HEK293T (cell line): Measurements from ENCODE around the gene SYTL1.

Source experiments
- ELF4 ChIP-seq: fragments of 450-650 bp; IDR thresholded peaks from 2 replicates; pipeline ENCODE4 v1.6.1; 2017; ENCODE audit warnings: antibody characterized with exemption
- PKNOX1 ChIP-seq: fragments of 450-650 bp; IDR thresholded peaks from 2 replicates; pipeline ENCODE4 v1.6.1; 2016
- SP1 ChIP-seq: fragments of 450-650 bp; IDR thresholded peaks from 2 replicates; pipeline ENCODE4 v1.6.1; 2017
- ZNF384 ChIP-seq: fragments of 450-650 bp; IDR thresholded peaks from 2 replicates; pipeline ENCODE4 v1.6.1; 2016

- no peak for TF ChIP-seq PKNOX1
- TF ChIP-seq SP1 = no peak
- TF ChIP-seq ELF4 = no peak
- TF ChIP-seq ZNF384 = no peak
These were observed 562 bp downstream of the SYTL1 start for GRCh38 chr1:27342391-27342777.
